Fibroblast of mammary gland (primary cell): ENCODE results near the gene MAP1LC3B.
A peak's percentile ranks its signal among the peaks of the same experiment; 100 is the strongest.

Experiments
- DNase-seq: peaks from one replicate; pipeline ENCODE4 v3.0.0-alpha.2; 2010; ENCODE audit warnings: low read depth
- H3K4me3 ChIP-seq: 2 replicates; pipeline ENCODE4 v1.5.1; 2011; ENCODE audit warnings: low read depth, mild to moderate bottlenecking, low read length, moderate library complexity; ENCODE audit not compliant: control insufficient read depth
- TF ChIP-seq, protein P1 (sequence below): conservative IDR thresholded peaks from 2 replicates; pipeline ENCODE4 v1.5.1; 2011; ENCODE audit warnings: low read depth, low read length, inconsistent platforms; ENCODE audit not compliant: control insufficient read depth, insufficient read depth

MAP1LC3B gene

DNA sequence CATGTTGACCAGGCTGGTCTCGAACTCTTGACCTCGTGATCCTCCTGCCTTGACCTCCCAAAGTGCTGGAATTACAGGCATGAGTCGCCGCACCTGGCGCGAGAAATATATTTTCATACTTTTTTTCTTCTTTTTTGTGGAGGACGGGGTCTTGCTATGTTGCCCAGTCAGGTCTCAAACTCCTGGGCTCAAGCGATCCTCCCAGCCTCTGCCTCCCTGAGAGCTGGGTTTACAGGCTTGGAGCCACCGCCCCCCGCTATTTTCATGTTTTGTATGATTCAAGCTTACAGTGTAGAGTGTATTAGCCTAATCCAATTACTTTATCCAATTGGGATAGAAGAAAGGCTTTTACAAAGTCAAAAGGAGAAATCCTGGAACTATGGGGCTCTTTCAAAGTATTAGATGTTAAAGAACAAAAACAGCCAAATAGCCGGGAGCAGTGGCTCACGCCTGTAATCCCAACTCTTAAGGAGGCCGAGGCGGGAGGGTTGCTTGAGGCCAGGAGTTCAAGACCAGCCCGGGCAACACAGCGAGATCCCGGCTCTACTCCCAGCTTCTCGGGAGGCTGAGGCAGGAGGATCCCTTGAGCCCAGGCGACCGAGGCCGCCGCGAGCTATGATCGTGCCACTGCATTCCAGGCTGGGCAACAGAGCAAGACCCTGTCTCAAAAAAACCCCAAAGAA, 1.4 kb upstream of the MAP1LC3B start:
- no peak overlapping the region for H3K4me3 ChIP-seq
- no peak for DNase-seq
- TF ChIP-seq, protein P1, sequence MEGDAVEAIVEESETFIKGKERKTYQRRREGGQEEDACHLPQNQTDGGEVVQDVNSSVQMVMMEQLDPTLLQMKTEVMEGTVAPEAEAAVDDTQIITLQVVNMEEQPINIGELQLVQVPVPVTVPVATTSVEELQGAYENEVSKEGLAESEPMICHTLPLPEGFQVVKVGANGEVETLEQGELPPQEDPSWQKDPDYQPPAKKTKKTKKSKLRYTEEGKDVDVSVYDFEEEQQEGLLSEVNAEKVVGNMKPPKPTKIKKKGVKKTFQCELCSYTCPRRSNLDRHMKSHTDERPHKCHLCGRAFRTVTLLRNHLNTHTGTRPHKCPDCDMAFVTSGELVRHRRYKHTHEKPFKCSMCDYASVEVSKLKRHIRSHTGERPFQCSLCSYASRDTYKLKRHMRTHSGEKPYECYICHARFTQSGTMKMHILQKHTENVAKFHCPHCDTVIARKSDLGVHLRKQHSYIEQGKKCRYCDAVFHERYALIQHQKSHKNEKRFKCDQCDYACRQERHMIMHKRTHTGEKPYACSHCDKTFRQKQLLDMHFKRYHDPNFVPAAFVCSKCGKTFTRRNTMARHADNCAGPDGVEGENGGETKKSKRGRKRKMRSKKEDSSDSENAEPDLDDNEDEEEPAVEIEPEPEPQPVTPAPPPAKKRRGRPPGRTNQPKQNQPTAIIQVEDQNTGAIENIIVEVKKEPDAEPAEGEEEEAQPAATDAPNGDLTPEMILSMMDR, result no peak

DNA sequence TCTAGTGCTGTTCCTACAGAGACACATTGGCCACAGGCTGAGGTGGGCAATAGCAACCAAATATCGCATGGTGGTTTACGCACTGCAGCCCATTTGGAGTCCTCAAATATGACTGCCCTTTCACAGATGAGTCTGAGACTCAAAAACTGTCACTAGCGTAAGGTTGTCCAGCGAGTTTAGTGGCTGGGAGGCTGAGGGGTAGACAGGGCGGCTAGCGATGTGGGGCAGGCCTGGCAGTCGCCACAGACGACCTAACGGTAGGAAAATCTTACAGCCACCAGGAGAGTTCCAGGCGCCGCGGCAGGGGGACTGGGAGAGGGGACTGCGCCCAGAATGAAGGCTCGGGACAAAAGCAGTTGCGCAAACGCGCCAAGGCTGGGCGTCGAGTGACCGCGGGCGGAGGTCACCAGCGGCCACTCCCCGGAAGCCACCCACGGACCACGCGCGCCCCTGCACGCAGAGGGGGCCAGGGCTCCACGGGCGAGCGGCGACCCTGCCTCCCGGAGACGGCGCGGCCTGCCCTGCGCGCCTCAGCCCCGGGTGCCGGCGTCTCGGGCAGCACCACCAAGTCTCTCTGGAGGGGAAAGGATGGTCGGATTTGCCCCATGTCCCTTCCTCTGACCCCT, 699 bp upstream of the MAP1LC3B start:
- peak; percentile 37 for DNase-seq

DNA sequence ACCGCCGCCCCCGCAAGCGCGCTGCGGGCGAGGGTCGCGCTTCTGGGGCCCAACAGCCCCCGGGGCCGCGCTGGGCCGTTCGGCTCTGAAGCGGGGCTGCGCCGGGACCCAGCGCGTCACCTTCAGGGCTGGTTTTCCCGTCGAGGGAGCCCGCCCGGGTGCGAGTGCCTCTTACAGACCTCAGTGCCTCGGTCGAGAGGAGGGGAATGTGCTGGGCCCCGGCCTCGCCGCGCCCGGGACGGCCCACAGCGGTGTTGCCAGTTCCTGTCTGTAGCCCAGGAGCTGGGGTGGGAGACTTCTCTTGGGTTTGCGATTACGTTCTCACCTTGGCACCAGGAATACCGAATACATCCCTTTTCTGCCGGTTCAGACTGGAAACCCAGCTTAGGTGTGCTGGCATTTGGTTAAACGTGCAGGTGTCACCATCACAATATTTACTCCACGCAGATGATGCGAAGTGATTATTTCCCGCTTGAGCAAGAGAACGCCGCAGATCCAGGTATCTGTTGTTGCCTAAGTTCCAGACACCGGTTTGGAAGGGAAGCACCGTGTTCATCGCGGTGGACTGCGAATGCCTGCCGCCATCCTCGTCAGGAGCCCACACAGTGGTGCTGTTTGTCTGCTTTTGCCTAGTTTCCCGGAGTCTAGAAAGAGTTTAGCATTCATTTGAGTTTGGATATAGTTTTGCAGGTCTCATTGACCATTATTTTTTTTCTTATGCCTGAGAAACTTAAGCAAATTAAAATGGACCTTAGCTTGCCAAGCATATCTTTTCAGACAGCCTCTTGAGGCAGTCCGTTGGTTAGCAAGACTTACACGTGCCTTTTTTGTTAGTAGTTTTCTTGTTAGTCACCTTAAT, 914 bp downstream of the MAP1LC3B start:
- TF ChIP-seq, protein P1, result peak; percentile 40
- H3K4me3 ChIP-seq, result peak overlapping the region; percentile 85
- peak; percentile 56 for DNase-seq

More for the DNA sequence above, 699 bp upstream of the MAP1LC3B start:
- H3K4me3 ChIP-seq, result peak overlapping the region; percentile 55
- TF ChIP-seq, protein P1, result no peak

DNA sequence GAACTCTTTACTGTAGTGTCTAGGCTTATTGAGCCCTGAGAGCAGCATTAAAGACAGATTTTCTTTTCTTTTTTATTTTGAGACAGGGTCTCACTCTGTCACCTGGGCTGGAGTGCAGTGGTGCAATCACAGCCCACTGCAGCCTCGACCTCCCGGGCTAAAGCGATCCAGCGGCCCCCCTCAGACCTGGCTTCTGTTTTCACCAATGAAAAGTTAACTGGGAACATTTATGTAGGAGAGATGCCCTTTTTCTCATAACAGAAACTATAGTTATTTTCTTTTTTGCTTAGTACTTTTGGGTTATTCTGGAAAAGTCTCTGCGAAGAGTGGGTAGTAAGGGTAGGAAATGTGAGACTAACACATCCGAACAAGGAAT, 1.5 kb downstream of the MAP1LC3B start:
- peak overlapping the region; percentile 85 for H3K4me3 ChIP-seq
- TF ChIP-seq, protein P1, result no peak
- no peak for DNase-seq

DNA sequence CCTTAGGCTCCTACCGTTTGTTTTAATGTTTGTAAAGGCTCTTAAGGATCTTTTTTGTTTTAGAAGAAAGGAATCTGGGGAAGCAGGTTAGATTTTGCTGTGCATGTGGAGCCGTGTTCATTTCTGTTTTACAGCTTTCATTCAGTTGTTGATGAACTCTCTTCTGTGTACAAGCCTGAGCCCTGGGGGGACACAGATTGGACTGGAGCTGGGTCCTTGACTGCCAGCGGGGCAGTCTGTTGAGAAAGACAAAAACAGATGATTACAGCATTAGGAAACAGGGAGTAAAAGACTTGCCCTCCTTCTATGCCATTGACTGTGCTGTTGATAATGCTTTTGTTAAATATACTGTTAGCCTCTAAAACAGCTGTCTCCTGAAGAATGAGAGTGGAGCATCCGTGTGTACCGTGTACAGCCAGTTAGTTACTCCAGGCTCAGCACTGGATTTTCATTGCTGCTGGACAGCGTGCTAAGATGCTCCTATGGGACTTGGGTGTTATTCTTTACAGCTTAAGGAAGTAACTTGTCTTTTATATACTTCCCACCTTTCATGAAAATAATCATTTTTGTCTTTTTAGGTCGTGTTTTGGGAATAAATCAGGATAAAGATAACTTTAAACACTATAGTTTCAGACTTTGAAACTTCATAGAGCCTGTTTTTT, 3.2 kb downstream of the MAP1LC3B start:
- no peak for DNase-seq
- TF ChIP-seq, protein P1, result no peak
- H3K4me3 ChIP-seq, result no peak overlapping the region
